DMS114 treated with DMSO at 0.1 percent for 48 hours (cell line): ENCODE data around the gene FAM186B.

Source experiments
- DNase-seq: peaks from one replicate; lab custom pipeline; 2025; ENCODE audit not compliant: unreplicated experiment; lab: John Stamatoyannopoulos, UW

Gene FAM186B

GRCh38 chr12:49609875-49610154 is 4.4 kb upstream of the FAM186B start:
- no peak for DNase-seq

GRCh38 chr12:49609059-49609874 is 3.8 kb upstream of the FAM186B start:
- no peak for DNase-seq

DNA sequence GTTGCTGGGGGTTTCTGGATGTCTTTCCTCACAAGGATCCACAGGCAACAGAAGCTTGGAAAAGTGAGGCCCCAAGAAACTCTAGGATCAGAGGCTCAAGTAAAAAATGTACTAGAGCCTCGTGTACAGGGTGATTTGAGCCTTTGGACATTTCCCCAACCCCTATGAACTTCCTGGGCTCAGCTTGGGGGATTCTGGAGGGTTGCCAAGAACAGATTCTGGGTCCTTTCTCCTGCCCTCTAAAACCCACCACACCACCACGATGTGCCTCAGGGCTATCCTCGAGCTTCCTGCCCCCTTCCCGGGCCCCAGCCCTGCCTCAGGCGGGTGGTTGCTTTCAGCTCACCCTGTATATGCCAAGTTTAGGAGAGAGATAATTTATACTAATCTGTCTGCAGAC is 583 bp downstream of the FAM186B start:
- DNase-seq: no peak

DNA sequence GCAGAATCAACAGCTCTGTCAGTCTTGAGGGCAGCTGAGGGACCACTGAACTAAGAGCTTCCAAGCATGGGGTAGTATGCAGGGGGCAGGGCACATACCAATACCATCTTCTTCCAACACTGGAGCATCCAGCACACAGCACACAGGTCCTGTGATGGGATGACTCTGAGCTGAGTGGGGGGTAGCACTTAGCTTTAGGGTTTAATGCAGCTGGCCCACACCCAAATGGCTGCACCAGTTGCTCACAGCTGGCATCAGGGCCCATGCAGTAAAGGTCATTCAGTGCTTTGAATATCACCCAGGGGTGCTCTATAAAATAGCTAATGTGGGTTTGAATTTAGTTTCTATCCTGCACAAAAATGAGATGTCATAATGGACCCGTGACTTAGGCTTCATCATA is 1.7 kb downstream of the FAM186B start:
- no peak for DNase-seq

- DNase-seq: no peak
Measured at GRCh38 chr12:49599961-49600360, 5.5 kb downstream of the FAM186B start.

GRCh38 chr12:49598527-49598926 is 6.9 kb downstream of the FAM186B start:
- no peak for DNase-seq

DNA sequence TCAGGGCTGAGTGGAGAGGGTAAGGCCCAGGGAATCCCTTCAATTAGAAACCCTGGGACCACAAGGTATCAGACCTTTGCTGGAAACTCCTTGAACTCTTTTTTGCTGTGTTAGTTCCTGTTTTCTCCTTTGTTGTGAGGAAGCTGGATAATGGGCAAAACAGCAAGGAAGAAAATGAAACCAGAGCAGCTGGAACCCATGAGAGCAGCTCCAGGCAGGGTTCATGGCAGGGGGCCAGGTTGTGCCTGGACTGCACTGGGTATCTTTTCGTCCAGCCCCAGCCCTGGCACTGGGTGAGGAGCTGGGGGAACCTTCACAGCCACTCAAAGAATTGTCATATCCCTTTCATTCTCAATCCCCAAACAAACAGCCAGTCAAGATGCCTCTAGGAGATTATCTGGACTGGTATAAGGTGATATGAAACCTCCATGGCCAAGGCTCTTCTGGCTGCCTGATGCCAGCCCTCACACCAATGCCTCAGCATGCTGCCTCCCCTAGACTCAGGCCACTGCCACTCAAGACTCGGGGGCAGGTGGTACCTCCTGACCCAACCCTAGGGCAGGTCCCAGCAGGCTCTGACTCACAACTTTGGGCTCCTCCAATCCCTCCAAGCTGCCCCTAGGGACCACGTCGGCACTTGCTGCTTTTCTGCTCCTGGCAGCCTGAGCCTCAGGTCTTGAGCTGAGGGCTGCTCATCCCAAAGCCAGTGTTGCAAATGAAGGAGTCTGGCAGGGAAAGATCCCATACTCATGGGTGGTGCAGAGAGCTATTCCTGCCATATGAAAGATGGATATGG is 16.5 kb downstream of the FAM186B start:
- DNase-seq: no peak

DNA sequence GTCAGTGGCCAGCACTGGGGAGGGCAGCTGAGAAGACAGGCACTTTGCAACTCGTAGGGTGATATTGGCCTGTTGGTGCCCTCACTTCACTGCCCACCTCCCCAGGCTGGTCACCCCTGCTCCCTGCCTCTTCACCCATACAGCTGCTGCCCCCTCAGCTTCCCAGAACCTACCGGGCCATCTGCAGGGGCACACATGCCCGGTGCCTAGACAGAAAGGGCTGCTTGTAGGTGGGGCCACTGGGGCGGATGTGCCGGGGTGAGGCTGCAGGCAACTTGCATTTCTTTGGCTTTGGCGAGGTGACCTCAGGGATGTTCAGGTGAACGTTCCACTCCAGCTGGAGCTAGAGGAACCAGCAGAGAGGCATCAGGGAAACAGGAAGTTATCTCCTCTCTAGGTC is 17.2 kb downstream of the FAM186B start:
- DNase-seq: no peak

DNA sequence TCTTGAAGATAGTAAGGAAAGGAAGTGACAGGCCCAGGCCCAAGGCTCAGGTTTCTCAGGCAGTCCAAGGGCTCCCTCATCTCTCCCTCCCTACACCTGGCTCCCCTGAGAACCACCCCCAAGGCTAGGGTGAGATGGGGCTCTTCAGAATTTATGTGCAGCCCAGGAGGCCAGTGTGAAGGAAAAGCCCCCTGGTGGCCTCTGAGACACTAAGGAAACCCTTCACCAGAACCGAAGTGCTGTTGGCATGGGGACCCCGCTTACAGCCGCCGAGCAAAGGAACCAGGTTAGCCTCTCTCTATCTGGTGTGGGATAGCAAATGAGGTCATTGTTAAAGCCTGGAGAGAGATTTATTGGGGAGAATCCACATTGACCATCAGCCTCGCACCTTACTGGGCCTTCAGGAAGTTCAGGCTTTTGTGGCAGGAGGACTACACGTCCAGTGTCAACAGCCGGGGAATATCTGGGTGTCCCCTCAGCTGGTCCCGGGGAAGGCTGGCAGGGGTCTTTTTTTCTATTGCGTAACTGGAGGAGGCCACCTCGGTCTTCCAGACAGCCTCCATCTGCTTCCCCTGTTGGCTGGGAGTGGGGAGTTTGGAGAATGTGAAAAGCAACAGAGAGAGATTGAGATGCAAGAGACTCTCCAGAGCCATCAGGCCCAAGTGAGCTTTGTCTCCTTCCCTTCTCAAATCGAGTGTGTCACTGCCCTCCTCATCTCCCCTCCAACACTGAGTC is 18.1 kb downstream of the FAM186B start:
- no peak for DNase-seq

- DNase-seq: no peak
Measured at GRCh38 chr12:49585477-49586459, 19.7 kb downstream of the FAM186B start.

GRCh38 chr12:49584591-49584990 is 20.8 kb downstream of the FAM186B start:
- no peak for DNase-seq

GRCh38 chr12:49583366-49584094 is 21.9 kb downstream of the FAM186B start:
- DNase-seq: no peak

DNA sequence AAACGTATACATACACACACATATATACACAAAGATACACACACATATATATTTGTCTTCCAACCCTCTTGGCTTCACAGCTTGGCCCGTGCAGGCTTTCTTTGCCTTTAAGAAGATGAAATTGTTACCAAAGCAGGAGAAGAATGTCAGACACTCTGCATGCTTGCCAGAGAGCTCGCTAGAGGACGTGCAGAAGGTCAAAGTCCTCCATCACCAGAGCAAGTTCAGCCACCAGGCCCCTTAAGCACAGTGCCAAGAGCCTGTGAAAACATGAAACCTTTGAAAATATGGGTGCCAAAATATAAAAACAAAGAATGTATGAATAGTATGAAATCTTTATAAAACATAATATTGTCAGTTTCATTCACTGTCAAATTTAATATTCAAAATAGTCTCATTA is 22.6 kb downstream of the FAM186B start:
- no peak for DNase-seq

- no peak for DNase-seq
Measured at GRCh38 chr12:49582201-49582600, 23.2 kb downstream of the FAM186B start.

DNA sequence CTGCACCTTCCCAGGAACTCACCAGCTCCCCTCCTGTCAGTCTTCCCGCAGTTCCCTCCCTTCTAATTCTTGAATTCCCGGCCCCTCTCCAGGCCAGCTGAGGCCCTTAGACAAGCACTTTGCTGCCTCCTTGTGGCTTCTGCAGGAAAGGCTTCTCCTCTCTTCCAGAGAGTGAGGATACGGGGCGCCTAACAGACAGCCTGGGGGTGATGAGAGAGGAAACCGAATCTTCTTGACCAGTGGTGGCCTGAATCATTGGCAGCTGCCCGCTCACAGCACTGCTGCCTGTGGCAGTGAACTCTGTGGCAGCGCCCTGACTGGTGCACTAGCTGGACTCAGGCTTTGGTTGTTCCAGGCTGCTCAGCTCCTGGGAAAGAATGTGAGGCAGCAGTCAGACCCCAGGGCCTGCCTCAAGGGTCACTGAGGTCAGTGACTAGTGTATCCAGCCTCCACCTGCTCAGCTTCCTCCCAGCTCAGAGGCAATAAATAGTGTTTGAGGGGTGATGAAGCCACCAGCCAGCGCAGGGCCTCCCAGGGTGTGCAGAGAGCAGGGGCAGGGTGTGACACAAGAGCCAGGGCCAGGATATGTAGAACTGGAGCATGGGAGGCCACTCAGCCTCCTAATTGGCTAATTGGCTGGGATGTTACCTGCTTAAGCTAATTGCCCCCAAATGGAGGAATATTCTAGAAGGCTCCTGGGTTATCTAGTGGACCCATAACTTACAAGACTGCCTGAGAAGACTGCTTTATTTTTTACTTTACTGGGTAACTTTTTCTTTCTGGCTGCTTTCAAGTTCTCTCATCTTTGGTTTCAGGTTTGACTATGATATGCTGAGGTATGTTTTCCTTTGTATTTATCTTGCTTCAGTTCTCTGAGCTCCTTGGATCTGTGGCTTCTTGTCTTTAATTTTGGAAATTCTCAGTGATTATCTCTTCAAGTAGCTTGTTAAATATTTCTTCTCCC is 24.6 kb downstream of the FAM186B start:
- peak; percentile 28 for DNase-seq

DNA sequence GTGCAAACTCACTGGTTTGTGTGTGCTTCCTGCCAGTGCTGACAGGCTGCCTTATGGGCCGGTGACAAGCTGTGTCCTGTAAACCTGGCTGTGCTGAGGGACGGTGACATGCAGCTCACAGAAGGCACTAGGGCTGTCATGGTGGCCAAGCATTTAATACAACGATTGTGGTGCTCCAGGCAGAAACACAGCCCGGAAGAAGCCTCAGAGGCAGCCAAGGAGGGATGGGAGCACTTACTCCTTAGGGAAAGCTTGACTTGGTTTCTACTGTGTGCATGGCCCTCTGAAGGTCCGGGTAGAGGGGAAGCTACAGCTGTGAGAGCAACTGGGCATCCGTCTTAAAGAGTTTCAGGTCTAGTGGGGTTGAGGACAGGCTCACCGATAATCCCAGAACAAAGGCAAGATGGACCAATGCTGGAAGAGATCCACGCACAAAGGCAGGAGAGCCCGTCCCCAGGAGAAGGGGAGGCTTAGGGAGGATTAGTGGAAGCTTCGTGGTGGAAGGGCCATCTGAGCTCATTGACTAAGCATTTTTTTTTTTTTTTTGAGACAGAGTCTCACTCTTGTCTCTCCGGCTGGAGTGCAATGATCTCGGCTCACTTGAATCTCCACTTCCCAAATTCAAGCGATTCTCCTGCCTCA is 26.8 kb downstream of the FAM186B start:
- DNase-seq: no peak

- no peak for DNase-seq
Measured at GRCh38 chr12:49577589-49578315, 27.7 kb downstream of the FAM186B start.
